HG03439 (cell line): ENCODE results near the gene UACA.

Experiments
- ATAC-seq: cut with Tn5 transposase; IDR thresholded peaks from one replicate; pipeline ENCODE4 v1.9.1; 2021; ENCODE audit warnings: mild to moderate bottlenecking, moderate library complexity; ENCODE audit not compliant: unreplicated experiment

Gene UACA

GRCh38 chr15:70783610-70784022, 20.3 kb upstream of the UACA start:
- no peak for ATAC-seq

GRCh38 chr15:70783041-70783440, 19.7 kb upstream of the UACA start:
- no peak for ATAC-seq

- ATAC-seq, result no peak
Observed at GRCh38 chr15:70781236-70781635, 17.9 kb upstream of the UACA start.

- no peak for ATAC-seq
Observed at GRCh38 chr15:70778258-70779076, 15.1 kb upstream of the UACA start.

GRCh38 chr15:70777170-70777926, 14.0 kb upstream of the UACA start:
- ATAC-seq, result no peak

- no peak for ATAC-seq
Observed at GRCh38 chr15:70775160-70775559, 11.8 kb upstream of the UACA start.

GRCh38 chr15:70772402-70772801, 9.0 kb upstream of the UACA start:
- ATAC-seq, result no peak

- no peak for ATAC-seq
Observed at GRCh38 chr15:70770863-70771262, 7.5 kb upstream of the UACA start.

GRCh38 chr15:70768257-70768883, 5.0 kb upstream of the UACA start:
- no peak for ATAC-seq

- ATAC-seq, result no peak
Observed at GRCh38 chr15:70767667-70768066, 4.3 kb upstream of the UACA start.

- no peak for ATAC-seq
Observed at GRCh38 chr15:70766597-70766996, 3.2 kb upstream of the UACA start.

- no peak for ATAC-seq
Observed at GRCh38 chr15:70765504-70766281, 2.3 kb upstream of the UACA start.

GRCh38 chr15:70763950-70764730, 782 bp upstream of the UACA start:
- ATAC-seq, result no peak

- ATAC-seq, result no peak
Observed at GRCh38 chr15:70762469-70763119, 764 bp downstream of the UACA start.

- ATAC-seq, result no peak
Observed at GRCh38 chr15:70761931-70762468, 1.4 kb downstream of the UACA start.

- ATAC-seq, result no peak
Observed at GRCh38 chr15:70761046-70761445, 2.3 kb downstream of the UACA start.

GRCh38 chr15:70758790-70759462, 4.4 kb downstream of the UACA start:
- ATAC-seq, result no peak

GRCh38 chr15:70757627-70758026, 5.7 kb downstream of the UACA start:
- no peak for ATAC-seq

GRCh38 chr15:70754862-70755261, 8.5 kb downstream of the UACA start:
- ATAC-seq, result no peak
